Measurements from ENCODE around the gene XBP1. TPM values are rescaled to one million over a fixed set of nuclear protein-coding genes. Genes with fewer than 3 reads are reported as not detected.
"Not testable (repeated sequence)": the region's sequence is repeated elsewhere in the genome, so short reads cannot be mapped to it uniquely, and the experiment has no call there.

The XBP1 gene
- total RNA-seq: 1,000 to 10,000 TPM in 2 of 3 donors, 100 to 1,000 TPM in 1; 156 to 1,772 (median 1,383) TPM

DNA sequence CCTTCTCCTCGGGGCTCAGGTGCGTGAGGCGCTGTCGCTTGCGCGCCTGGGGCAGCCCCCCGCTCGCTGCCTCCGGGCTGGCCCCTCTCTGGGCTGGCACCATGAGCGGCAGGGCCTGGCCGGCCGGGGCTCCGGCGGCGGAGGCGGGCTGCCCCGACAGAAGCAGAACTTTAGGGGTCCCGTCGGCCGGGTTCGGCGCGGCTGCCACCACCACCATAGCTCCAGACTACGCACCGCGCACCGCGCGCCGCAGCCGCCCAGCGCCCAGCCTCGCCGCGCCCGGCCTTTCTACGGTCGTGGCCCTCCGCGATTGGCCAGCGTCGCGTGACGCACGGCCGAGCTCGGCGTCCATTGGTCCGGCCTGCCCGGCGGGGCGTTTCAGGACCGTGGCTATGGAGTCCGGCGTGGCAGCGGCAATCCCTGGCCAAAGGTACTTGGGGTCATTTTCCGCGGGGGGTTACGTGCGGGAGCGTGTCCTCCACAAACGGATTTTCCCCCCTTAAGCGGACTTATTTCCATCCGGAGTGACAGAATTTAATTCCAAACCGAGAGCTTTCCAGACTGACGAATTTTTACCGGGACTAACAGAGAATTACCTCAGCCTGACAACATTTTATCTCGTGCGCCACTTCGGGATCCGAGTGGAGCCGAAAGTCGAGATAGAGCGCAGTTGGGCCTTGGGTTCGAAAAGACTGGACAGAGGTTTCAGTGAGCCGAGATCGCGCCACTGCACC, at the start of gene XBP1:
Gene XBP1 (minus strand): TSS at position 262 of the 734 bp plus-strand sequence.
- peak; percentile 94 to 96 for DNase-seq (ENCODE audit: low spot score in 2 of 2)
- H3K9me3 ChIP-seq: no peaks in the 10 kb centered on the region
- intact Hi-C loops (cut with DNase I; ENCODE audit: low total_unique reads): no loop called here
- TF ChIP-seq, protein P1, sequence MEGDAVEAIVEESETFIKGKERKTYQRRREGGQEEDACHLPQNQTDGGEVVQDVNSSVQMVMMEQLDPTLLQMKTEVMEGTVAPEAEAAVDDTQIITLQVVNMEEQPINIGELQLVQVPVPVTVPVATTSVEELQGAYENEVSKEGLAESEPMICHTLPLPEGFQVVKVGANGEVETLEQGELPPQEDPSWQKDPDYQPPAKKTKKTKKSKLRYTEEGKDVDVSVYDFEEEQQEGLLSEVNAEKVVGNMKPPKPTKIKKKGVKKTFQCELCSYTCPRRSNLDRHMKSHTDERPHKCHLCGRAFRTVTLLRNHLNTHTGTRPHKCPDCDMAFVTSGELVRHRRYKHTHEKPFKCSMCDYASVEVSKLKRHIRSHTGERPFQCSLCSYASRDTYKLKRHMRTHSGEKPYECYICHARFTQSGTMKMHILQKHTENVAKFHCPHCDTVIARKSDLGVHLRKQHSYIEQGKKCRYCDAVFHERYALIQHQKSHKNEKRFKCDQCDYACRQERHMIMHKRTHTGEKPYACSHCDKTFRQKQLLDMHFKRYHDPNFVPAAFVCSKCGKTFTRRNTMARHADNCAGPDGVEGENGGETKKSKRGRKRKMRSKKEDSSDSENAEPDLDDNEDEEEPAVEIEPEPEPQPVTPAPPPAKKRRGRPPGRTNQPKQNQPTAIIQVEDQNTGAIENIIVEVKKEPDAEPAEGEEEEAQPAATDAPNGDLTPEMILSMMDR (IDR thresholded peaks at IDR 0.05): no peak
- TF ChIP-seq POLR2A (IDR thresholded peaks at IDR 0.05) (peak; percentile 92), POLR2AphosphoS5 (IDR thresholded peaks at IDR 0.05) (peak; percentile 97 to 99 (median 98))
- H3K27ac ChIP-seq: peak within 1 kb of the TSS; percentile 97 to 100
- peak within 1 kb of the TSS; percentile 64 to 100 (median 92) for H3K4me3 ChIP-seq
- H3K36me3 ChIP-seq: peaks cover 6% of the 10 kb centered on the region
- no peaks in the 10 kb centered on the region for H3K27me3 ChIP-seq
- H3K4me1 ChIP-seq: no peaks in the 10 kb centered on the region

DNA sequence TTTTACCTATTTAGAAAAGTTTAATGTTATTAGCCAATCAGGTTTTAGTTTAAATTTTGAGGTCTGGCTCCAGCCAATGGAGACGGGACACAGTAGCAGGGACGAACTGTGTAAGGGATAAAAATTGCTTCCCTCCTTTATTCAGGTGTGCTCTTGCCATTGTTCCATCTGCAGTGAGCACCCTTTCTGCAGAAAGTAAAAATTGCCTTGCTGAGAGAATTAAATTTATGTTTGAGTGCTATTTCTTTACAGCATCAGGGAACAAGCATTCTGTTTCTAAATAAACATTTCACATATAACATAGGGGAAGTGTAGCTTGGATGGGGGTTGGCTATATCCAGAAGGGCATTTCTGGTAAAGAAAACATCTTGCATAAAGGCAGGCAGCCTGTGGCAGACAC, 46.6 kb upstream of the XBP1 start:
- Histone ChIP-seq H3K4me3 (no peak overlapping the region), H3K27ac (no peak overlapping the region), H3K9me3 (peaks cover 0 to 12% of the 10 kb centered on the region in 2 donors), H3K27me3 (no peaks in the 10 kb centered on the region), H3K4me1 (no peaks in the 10 kb centered on the region), H3K36me3 (no peaks in the 10 kb centered on the region)
- TF ChIP-seq POLR2A (IDR thresholded peaks at IDR 0.05): no peak
- TF ChIP-seq POLR2AphosphoS5 (IDR thresholded peaks at IDR 0.05): no peak
- TF ChIP-seq, protein P1 (IDR thresholded peaks at IDR 0.05): no peak
- no peak for DNase-seq (ENCODE audit: low spot score in 2 of 2)
- intact Hi-C loops (cut with DNase I; ENCODE audit: low total_unique reads): no loop called here

DNA sequence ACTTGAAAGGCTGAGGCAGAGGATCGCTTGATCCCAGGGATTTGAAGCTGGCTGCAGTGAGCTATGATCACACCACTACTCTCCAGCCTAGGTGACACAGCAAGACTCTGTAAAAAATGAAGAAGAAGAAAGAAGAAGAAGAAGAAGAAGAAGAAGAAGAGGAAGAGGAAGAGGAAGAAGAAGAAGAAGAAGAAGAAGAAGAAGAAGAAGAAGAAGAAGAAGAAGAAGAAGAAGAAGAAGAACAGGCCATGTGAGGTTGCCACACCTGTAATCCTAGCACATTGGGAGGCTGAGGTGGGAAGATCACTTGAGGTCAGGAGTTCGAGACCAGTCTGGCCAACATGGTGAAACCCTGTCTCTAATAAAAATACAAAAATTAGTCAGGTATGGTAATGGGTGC, 43.9 kb upstream of the XBP1 start:
- H3K36me3 ChIP-seq; H3K27ac ChIP-seq; intact Hi-C loops (cut with DNase I; ENCODE audit: low total_unique reads); H3K4me3 ChIP-seq; DNase-seq (ENCODE audit: low spot score in 2 of 2); H3K4me1 ChIP-seq; H3K27me3 ChIP-seq: not testable (repeated sequence)
- peaks cover 0 to 12% of the 10 kb centered on the region in 2 donors for H3K9me3 ChIP-seq

DNA sequence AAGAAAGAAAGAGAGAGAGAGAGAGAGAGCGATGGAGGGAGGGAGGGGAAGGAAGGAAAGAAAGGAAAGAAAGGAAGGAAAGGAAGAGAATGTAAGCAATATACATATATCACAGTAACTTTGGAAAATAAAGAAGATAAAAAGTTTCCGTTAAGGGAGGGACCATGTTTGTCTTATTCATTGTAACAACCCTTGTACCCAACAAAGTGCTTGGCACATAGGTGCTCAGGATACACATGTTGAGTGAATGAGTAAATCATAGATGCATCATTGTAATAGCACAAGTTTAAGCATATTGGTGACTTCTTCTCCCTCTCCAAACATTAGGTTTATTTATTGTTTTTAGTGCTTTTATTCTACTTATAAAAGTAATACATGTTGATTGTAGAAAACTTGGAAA, 43.3 kb upstream of the XBP1 start:
- no peak for DNase-seq (ENCODE audit: low spot score in 2 of 2)
- Histone ChIP-seq H3K36me3 (no peaks in the 10 kb centered on the region), H3K4me1 (no peaks in the 10 kb centered on the region), H3K27me3 (no peaks in the 10 kb centered on the region), H3K27ac (no peak overlapping the region), H3K9me3 (peaks cover 0 to 12% of the 10 kb centered on the region in 2 donors), H3K4me3 (no peak overlapping the region)
- intact Hi-C loops (cut with DNase I; ENCODE audit: low total_unique reads): no loop called here
- no peak for TF ChIP-seq POLR2A (IDR thresholded peaks at IDR 0.05)
- TF ChIP-seq, protein P1 (IDR thresholded peaks at IDR 0.05): no peak
- TF ChIP-seq POLR2AphosphoS5 (IDR thresholded peaks at IDR 0.05): no peak

DNA sequence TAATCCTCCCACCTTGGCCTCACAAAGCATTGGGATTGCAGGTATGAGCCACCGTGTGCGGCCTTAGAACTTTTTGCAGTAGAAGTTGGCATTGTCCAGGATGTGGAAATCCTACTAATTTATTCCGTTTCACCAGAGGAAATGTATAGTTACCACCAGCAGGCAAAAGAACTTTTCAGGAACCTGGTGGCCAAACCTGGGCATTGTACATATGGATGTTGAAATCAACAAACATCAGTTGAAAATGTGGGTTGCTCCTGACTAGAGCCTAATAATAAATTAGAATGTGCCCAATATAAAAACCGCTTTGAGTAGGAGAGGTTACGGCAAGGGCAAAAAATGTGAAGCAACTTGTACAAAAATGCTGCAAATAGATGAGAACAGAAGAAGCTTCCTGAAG, 40.7 kb upstream of the XBP1 start:
- H3K9me3 ChIP-seq: no peaks in the 10 kb centered on the region
- no peak overlapping the region for H3K27ac ChIP-seq
- H3K4me3 ChIP-seq: no peak overlapping the region
- DNase-seq (ENCODE audit: low spot score in 2 of 2): no peak
- intact Hi-C loops (cut with DNase I; ENCODE audit: low total_unique reads): no loop called here
- H3K4me1 ChIP-seq: no peaks in the 10 kb centered on the region
- TF ChIP-seq POLR2A (IDR thresholded peaks at IDR 0.05) (no peak), POLR2AphosphoS5 (IDR thresholded peaks at IDR 0.05) (no peak)
- TF ChIP-seq, protein P1 (IDR thresholded peaks at IDR 0.05): no peak
- H3K27me3 ChIP-seq: no peaks in the 10 kb centered on the region
- H3K36me3 ChIP-seq: no peaks in the 10 kb centered on the region
